H1 (cell line): ENCODE results near the gene MOB3C. TPM values are rescaled to one million over a fixed set of nuclear protein-coding genes. Genes with fewer than 3 reads are reported as not detected.

Experiments
- BCL11A ChIP-seq, 2 experiments: IDR thresholded peaks; one replicate each; pipeline ENCODE4 v1.6.1; 2011; ENCODE audit warnings: low read depth in 2 of 2, low read length in 2 of 2, mild to moderate bottlenecking in 2 of 2
- BRCA1 ChIP-seq: IDR thresholded peaks from 2 replicates; pipeline ENCODE4 v1.6.1; 2012; ENCODE audit warnings: low read depth, low read length, improper control_type of control experiment
- CTBP2 ChIP-seq: IDR thresholded peaks from 2 replicates; pipeline ENCODE4 v1.7.0; 2011; ENCODE audit warnings: borderline replicate concordance, mild to moderate bottlenecking, moderate library complexity, mixed read lengths, low read length; ENCODE audit not compliant: insufficient read depth, insufficient read length
- RBBP5 ChIP-seq: IDR thresholded peaks from 2 replicates; pipeline ENCODE4 v1.7.1; 2012; ENCODE audit warnings: low read depth, mild to moderate bottlenecking, inconsistent platforms, low read length, moderate library complexity, borderline replicate concordance
- polyA plus RNA-seq, 7 experiments: library from polyadenylated mRNA; depleted of rRNA in 3 of 7; stranded (reverse) in 5 of 7; unstranded in 2 of 7; fragments of >200 nt in 5 of 7; fragments of 200-250 nt in 2 of 7; gene quantifications; 1 replicate in 5 of 7; 2 replicates in 1 of 7; 4 replicates in 1 of 7; pipeline versions ENCODE4 v1.2.1 to v1.2.3, GENCODE V29; 2011 to 2013; ENCODE audit warnings: missing spikeins in 2 of 7, mixed read lengths in 2 of 7
- total RNA-seq: library from RNA; stranded (reverse); fragmentation: NEBNext Ultra II Directional; extraction: Animal tissue kit (Norgen Biotek cat#: 25700); gene quantifications from 2 replicates; pipeline ENCODE4 v1.2.1, GENCODE V29; 2021
- TF ChIP-seq, protein P1 (sequence below): IDR thresholded peaks from 2 replicates; pipeline ENCODE4 v1.6.1; 2012; ENCODE audit warnings: low read length, inconsistent platforms

MOB3C gene
- total and polyA plus RNA-seq, 2 of the 8 experiments (the other 6 are each of a cell fraction or from before 2014, with no cell fraction given): 5.8 to 6.6 TPM

DNA sequence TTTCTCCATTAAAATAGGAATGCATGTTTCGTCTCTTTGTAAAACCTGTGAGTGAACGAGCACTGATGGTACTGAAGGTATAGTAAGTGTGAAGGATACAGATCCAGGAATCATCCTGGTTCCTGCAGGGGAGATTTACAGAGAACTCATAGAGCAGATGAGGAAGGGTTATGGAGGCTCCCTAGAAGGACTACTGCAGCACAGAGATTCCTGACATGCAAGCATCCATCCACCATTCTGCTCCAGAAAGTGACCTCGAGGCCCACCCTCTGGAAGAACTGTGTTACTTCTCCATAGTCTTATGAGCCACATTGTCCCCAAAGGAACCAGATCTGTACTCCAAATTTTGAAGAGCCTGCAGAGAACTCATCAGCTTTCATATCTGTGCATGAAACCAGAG, 27.1 kb downstream of the MOB3C start (continued):
- TF ChIP-seq, protein P1, sequence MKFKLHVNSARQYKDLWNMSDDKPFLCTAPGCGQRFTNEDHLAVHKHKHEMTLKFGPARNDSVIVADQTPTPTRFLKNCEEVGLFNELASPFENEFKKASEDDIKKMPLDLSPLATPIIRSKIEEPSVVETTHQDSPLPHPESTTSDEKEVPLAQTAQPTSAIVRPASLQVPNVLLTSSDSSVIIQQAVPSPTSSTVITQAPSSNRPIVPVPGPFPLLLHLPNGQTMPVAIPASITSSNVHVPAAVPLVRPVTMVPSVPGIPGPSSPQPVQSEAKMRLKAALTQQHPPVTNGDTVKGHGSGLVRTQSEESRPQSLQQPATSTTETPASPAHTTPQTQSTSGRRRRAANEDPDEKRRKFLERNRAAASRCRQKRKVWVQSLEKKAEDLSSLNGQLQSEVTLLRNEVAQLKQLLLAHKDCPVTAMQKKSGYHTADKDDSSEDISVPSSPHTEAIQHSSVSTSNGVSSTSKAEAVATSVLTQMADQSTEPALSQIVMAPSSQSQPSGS: no peak
- TF ChIP-seq BCL11A (IDR thresholded peaks at IDR 0.05; ENCODE audit: low read depth in 2 of 2, low read length in 2 of 2) (no peak), BRCA1 (no peak), RBBP5 (no peak), CTBP2 (no peak)
